Endothelial cell of coronary artery (primary cell): ENCODE results near the gene TMEM14A. TPM values are rescaled to one million over a fixed set of nuclear protein-coding genes. Genes with fewer than 3 reads are reported as not detected.

Source experiments
- total RNA-seq: library from RNA; depleted of rRNA; stranded (reverse); fragments of >200 nt; gene quantifications from 2 replicates; pipeline ENCODE4 v1.2.3, GENCODE V29; 2014

The TMEM14A gene, protein sequence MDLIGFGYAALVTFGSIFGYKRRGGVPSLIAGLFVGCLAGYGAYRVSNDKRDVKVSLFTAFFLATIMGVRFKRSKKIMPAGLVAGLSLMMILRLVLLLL
- total RNA-seq = 21.5 and 22.8 TPM in 2 replicates

GRCh38 chr6:52670502-52671409, at the start of gene TMEM14A:
TSS of gene TMEM14A (plus strand) at chr6:52671113. CDS start at chr6:52677103, 5,990 bp downstream.

Other genes with a start within 250 kb of the TMEM14A start
- gene TRAM2, start 94.1 kb upstream of the TMEM14A start, total RNA-seq = 35.3 and 113 TPM in 2 replicates
- gene GSTA2, start 92.4 kb downstream of the TMEM14A start, total RNA-seq = not detected in 2 replicates
- not detected in 2 replicates for gene GSTA1, start 132.7 kb downstream of the TMEM14A start, total RNA-seq
- gene GSTA5, start 169.7 kb downstream of the TMEM14A start, total RNA-seq = not detected in 2 replicates
- not detected in 2 replicates for gene GSTA3, start 238.6 kb downstream of the TMEM14A start, total RNA-seq